Measurements from ENCODE around the gene MUC5AC.

DNA sequence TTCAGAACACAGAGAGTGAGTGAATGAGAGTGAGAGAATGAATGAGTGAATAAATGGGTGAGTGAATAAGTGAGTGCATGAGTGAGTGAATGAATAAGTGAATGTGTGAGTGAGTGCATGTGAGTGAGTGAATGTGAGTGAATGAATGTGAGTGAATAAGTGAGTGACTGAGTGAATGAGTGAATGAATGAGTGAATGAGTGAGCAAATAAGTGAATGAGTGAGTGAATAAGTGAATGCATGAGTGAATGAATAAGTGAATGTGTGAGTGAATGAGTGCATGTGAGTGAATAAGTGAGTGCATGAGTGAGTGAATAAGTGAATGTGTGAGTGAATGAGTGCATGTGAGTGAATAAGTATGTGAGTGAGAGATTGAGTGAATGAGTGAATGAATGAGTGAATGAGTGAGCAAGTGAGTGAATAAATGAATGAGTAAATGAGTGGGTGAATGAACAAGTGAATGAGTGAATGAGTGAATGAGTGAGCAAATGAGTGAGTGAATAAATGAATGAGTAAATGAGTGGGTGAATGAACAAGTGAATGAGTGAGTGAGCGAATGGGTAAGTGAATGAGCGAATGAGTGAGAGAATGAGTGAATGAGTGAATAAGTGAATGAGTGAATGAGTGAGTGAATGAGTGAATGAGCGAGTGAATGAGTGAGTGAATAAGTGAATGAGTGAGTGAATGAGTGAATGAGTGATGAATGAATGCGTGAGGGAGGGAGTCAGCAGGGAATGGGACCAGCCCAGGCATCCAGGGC lies 43.8 kb downstream of the MUC5AC start:
- TF ChIP-seq POLR2AphosphoS5 (IDR thresholded peaks at IDR 0.05; ENCODE audit: borderline replicate concordance, low read depth, low read length) (no peak), EZH2 (IDR thresholded peaks at IDR 0.05) (no peak)

Data from SK-N-MC (cell line).